Thoracic aorta (tissue), 2 donors: ENCODE results near the gene TLR7. TPM values are rescaled to one million over a fixed set of nuclear protein-coding genes. Genes with fewer than 3 reads are reported as not detected.

ENCODE experiments used
- ATAC-seq: fragments of 150-250 bp; one replicate; pipeline ENCODE4 v1.8.0; 2017; ENCODE audit warnings: low read depth; ENCODE audit not compliant: insufficient number of reproducible peaks, low FRiP score
- DNase-seq: peaks from one replicate; pipeline ENCODE4 v3.0.0-alpha.2; 2020; ENCODE audit warnings: low spot score
- H3K27ac ChIP-seq, 2 donors: fragments of 200-600 bp; sonication (generic); 1 replicate in 1 of 2; 2 replicates in 1 of 2; pipeline ENCODE4 v1.5.1; 2016; ENCODE audit warnings: mild to moderate bottlenecking in 2 of 2, moderate library complexity in 2 of 2
- H3K27me3 ChIP-seq: fragments of 200-600 bp; sonication (generic); replicated peaks from 2 replicates; pipeline ENCODE4 v1.6.0; 2016; ENCODE audit warnings: mild to moderate bottlenecking; ENCODE audit not compliant: insufficient read depth
- H3K36me3 ChIP-seq: fragments of 200-600 bp; sonication (generic); one replicate; pipeline ENCODE4 v1.5.1; 2016
- H3K4me1 ChIP-seq, 2 donors: fragments of 200-600 bp; sonication (generic); 1 replicate in 1 of 2; 2 replicates in 1 of 2; pipeline versions ENCODE4 v1.5.1 to v1.6.0; 2016; ENCODE audit warnings: low read depth in 2 of 2, mild to moderate bottlenecking in 1 of 2; ENCODE audit not compliant: control insufficient read depth in 1 of 2
- H3K4me3 ChIP-seq: fragments of 200-600 bp; sonication (generic); 2 replicates; pipeline ENCODE4 v1.5.1; 2016; ENCODE audit warnings: mild to moderate bottlenecking
- H3K9me3 ChIP-seq: fragments of 200-600 bp; sonication (generic); 2 replicates; pipeline ENCODE4 v1.5.1; 2016
- CTCF ChIP-seq: fragments of 200-600 bp; sonication (generic); IDR thresholded peaks from one replicate; pipeline ENCODE4 v1.5.1; 2019; ENCODE audit warnings: antibody characterized with exemption
- total RNA-seq, 2 donors: library from RNA; depleted of rRNA; stranded (reverse); fragments of >200 nt; gene quantifications; one replicate each; pipeline versions ENCODE4 v1.1.0 to v1.2.3, GENCODE V29; 2016

Gene TLR7
- total RNA-seq, 2 donors from 2014 or later, result 0.27 to 1.7 TPM

GRCh38 chrX:12867685-12868084 is 813 bp downstream of the TLR7 start:
- Histone ChIP-seq H3K9me3 (no peaks in the 10 kb centered on the region), H3K27me3 (no peaks in the 10 kb centered on the region), H3K4me3 (no peak overlapping the region), H3K27ac (no peak overlapping the region), H3K36me3 (no peaks in the 10 kb centered on the region), H3K4me1 (no peaks in the 10 kb centered on the region)
- no peak for TF ChIP-seq CTCF
- DNase-seq (no peak), ATAC-seq (no peak)

DNA sequence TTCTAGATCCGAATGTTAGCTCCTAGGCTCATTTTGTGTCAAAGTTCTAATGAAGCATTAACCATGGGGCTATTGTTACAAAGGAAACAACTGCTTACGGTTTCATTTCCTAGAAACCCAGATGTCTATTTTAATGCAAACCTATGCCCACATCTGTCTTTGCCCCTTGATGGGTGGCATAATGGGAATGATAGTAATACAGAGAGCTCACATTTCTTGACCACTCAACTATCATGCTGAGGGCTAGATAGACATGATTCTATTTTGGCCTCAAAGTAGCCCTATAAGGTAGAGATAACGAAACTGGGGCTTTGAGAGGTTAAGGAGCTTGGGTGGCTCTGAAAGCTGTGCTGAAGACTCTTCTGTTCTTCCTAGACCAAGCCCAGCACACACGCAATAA is 1.9 kb downstream of the TLR7 start:
- Histone ChIP-seq H3K9me3 (no peaks in the 10 kb centered on the region), H3K4me1 (no peaks in the 10 kb centered on the region), H3K4me3 (no peak overlapping the region), H3K27ac (no peak overlapping the region), H3K27me3 (no peaks in the 10 kb centered on the region), H3K36me3 (no peaks in the 10 kb centered on the region)
- DNase-seq (no peak), ATAC-seq (no peak)
- no peak for TF ChIP-seq CTCF

DNA sequence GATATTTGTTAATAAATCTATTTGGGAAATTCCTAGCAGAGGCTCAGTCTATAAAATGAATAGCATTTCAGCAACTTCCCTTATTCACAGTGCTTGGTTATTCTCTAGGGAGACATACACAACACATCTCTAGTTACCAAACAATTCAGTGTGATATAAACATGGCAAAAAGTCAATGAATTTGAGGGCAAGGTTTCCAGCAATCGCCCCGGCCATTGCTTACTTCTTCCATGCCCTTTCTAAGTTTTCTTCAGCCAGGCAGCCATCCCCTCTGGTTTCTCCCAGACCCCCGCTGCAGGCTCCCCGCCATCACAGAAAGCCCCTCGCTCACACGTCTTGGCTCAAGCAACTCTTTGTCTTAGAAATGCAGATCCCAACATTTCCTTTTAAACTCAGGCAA is 4.4 kb downstream of the TLR7 start:
- no peaks in the 10 kb centered on the region for H3K36me3 ChIP-seq
- no peak for TF ChIP-seq CTCF
- ATAC-seq (no peak), DNase-seq (no peak)
- H3K27ac ChIP-seq, result no peak overlapping the region
- H3K4me3 ChIP-seq, result no peak overlapping the region
- H3K9me3 ChIP-seq, result no peaks in the 10 kb centered on the region
- H3K4me1 ChIP-seq, result no peaks in the 10 kb centered on the region
- H3K27me3 ChIP-seq, result no peaks in the 10 kb centered on the region

- no peaks in the 10 kb centered on the region for H3K27me3 ChIP-seq
- TF ChIP-seq CTCF, result no peak
- DNase-seq, result no peak
- no peaks in the 10 kb centered on the region for H3K4me1 ChIP-seq
- no peaks in the 10 kb centered on the region for H3K9me3 ChIP-seq
- H3K36me3 ChIP-seq, result no peaks in the 10 kb centered on the region
- no peak for ATAC-seq
- no peak overlapping the region for H3K4me3 ChIP-seq
- H3K27ac ChIP-seq, result no peak overlapping the region
These were observed 5.9 kb downstream of the TLR7 start for GRCh38 chrX:12872741-12873140.

- no peak for TF ChIP-seq CTCF
- ATAC-seq (no peak), DNase-seq (no peak)
- H3K27me3 ChIP-seq, result no peaks in the 10 kb centered on the region
- H3K4me1 ChIP-seq, result no peaks in the 10 kb centered on the region
- no peaks in the 10 kb centered on the region for H3K36me3 ChIP-seq
- no peak overlapping the region for H3K27ac ChIP-seq
- no peaks in the 10 kb centered on the region for H3K9me3 ChIP-seq
- no peak overlapping the region for H3K4me3 ChIP-seq
These were observed 7.7 kb downstream of the TLR7 start for GRCh38 chrX:12874581-12874980.
